Liver (tissue), 9 donors: ENCODE data around the gene WDR90. TPM values are rescaled to one million over a fixed set of nuclear protein-coding genes. Genes with fewer than 3 reads are reported as not detected.

Experiments used
- DNase-seq: peaks from one replicate; pipeline ENCODE4 v3.0.0-alpha.2; 2017; ENCODE audit warnings: low spot score
- H3K27ac ChIP-seq, 2 donors: one replicate each; pipeline ENCODE4 v1.7.0; 2013; ENCODE audit warnings: inconsistent platforms in 2 of 2, low read length in 2 of 2, control low read depth in 1 of 2, low read depth in 1 of 2, mild to moderate bottlenecking in 1 of 2
- H3K27me3 ChIP-seq, 4 donors: one replicate each; pipeline versions ENCODE4 v1.6.1 to v1.7.0; 2013; ENCODE audit warnings: low read length in 3 of 4, inconsistent platforms in 1 of 4, mild to moderate bottlenecking in 1 of 4, moderate library complexity in 1 of 4; ENCODE audit not compliant: control insufficient read depth in 4 of 4, insufficient read depth in 4 of 4
- H3K36me3 ChIP-seq, 4 donors: one replicate each; pipeline versions ENCODE4 v1.6.1 to v1.7.0; 2013; ENCODE audit warnings: low read length in 3 of 4, mild to moderate bottlenecking in 3 of 4, low read depth in 1 of 4, moderate library complexity in 1 of 4; ENCODE audit not compliant: control insufficient read depth in 4 of 4, insufficient read depth in 3 of 4
- H3K4me1 ChIP-seq, 4 donors: one replicate each; pipeline versions ENCODE4 v1.6.1 to v1.7.0; 2013; ENCODE audit warnings: low read length in 3 of 4, mild to moderate bottlenecking in 3 of 4, moderate library complexity in 1 of 4; ENCODE audit not compliant: control insufficient read depth in 4 of 4, insufficient read depth in 4 of 4
- H3K4me3 ChIP-seq, 3 donors: one replicate each; pipeline versions ENCODE4 v1.6.1 to v1.7.0; 2013; ENCODE audit warnings: low read length in 3 of 3, control low read depth in 1 of 3, low read depth in 1 of 3, mild to moderate bottlenecking in 1 of 3
- H3K9ac ChIP-seq, 2 donors: one replicate each; pipeline ENCODE4 v1.7.0; 2013; ENCODE audit warnings: low read length in 2 of 2, mild to moderate bottlenecking in 2 of 2, moderate library complexity in 2 of 2, control low read depth in 1 of 2, low read depth in 1 of 2
- H3K9me3 ChIP-seq, 4 donors: one replicate each; pipeline versions ENCODE4 v1.6.1 to v1.7.0; 2013; ENCODE audit warnings: low read length in 3 of 4; ENCODE audit not compliant: control insufficient read depth in 4 of 4
- CTCF ChIP-seq: fragments of 150-350 bp; IDR thresholded peaks from 2 replicates; pipeline ENCODE4 v1.5.1; 2017; ENCODE audit warnings: improper control_type of control experiment, low read depth, low read length; ENCODE audit not compliant: missing input control
- EGR1 ChIP-seq, 2 donors: IDR thresholded peaks; 2 replicates each; pipeline ENCODE4 v1.6.1; 2016 to 2018; ENCODE audit warnings: antibody characterized with exemption in 2 of 2, low read depth in 2 of 2
- FOXA1 ChIP-seq: IDR thresholded peaks from 2 replicates; pipeline ENCODE4 v1.6.1; 2016; ENCODE audit warnings: antibody characterized with exemption
- FOXA2 ChIP-seq: IDR thresholded peaks from 2 replicates; pipeline ENCODE4 v1.6.1; 2016; ENCODE audit warnings: antibody characterized with exemption
- GABPA ChIP-seq, 2 donors: IDR thresholded peaks in 1 of 2; conservative IDR thresholded peaks in 1 of 2; 2 replicates each; pipeline ENCODE4 v1.6.1; 2016; ENCODE audit warnings: antibody characterized with exemption in 2 of 2, mild to moderate bottlenecking in 1 of 2, moderate library complexity in 1 of 2
- HNF4A ChIP-seq, 2 donors: conservative IDR thresholded peaks; 2 replicates each; pipeline ENCODE4 v1.6.1; 2016; ENCODE audit warnings: antibody characterized with exemption in 2 of 2, mild to moderate bottlenecking in 2 of 2
- JUND ChIP-seq, 2 donors: IDR thresholded peaks; 2 replicates each; pipeline ENCODE4 v1.6.1; 2016; ENCODE audit warnings: antibody characterized with exemption in 2 of 2
- MAX ChIP-seq: IDR thresholded peaks from 2 replicates; pipeline ENCODE4 v1.6.1; 2016; ENCODE audit warnings: antibody characterized with exemption
- NR2F2 ChIP-seq: IDR thresholded peaks from 2 replicates; pipeline ENCODE4 v1.6.1; 2016; ENCODE audit warnings: antibody characterized with exemption
- RAD21 ChIP-seq, 2 donors: IDR thresholded peaks; 2 replicates each; pipeline ENCODE4 v1.6.1; 2016; ENCODE audit warnings: antibody characterized with exemption in 2 of 2, mild to moderate bottlenecking in 2 of 2
- RXRA ChIP-seq, 2 donors: IDR thresholded peaks; 2 replicates each; pipeline ENCODE4 v1.6.1; 2017 to 2018; ENCODE audit warnings: antibody characterized with exemption in 2 of 2, mild to moderate bottlenecking in 1 of 2
- SP1 ChIP-seq: IDR thresholded peaks from 2 replicates; pipeline ENCODE4 v1.6.1; 2018; ENCODE audit warnings: antibody characterized with exemption, mild to moderate bottlenecking
- TAF1 ChIP-seq: conservative IDR thresholded peaks from 2 replicates; pipeline ENCODE4 v1.6.1; 2016; ENCODE audit warnings: antibody characterized with exemption, mild to moderate bottlenecking
- ZBTB33 ChIP-seq: IDR thresholded peaks from 2 replicates; pipeline ENCODE4 v1.6.1; 2016; ENCODE audit warnings: antibody characterized with exemption
- WGBS: extraction: QIAGEN DNeasy Blood & Tissue Kit; methylation state at CpG from one replicate; pipeline ENCODE4 v1.1.7; 2013; 5-methylcytosine and 5-hydroxymethylcytosine counted together
- polyA plus RNA-seq, 2 donors: library from polyadenylated mRNA; stranded (reverse) in 1 of 2; unstranded in 1 of 2; fragments of 200-250 nt in 1 of 2; fragments of >200 nt in 1 of 2; fragmentation: Nextera tagmentation in 1 of 2; extraction: Ambion mirVana in 1 of 2; gene quantifications; one replicate each; pipeline versions ENCODE4 v1.2.1 to v1.2.3, GENCODE V29; 2013 to 2015
- total RNA-seq, 2 donors: library from RNA; depleted of rRNA; stranded (reverse); fragments of >200 nt; gene quantifications; one replicate each; pipeline ENCODE4 v1.2.3, GENCODE V29; 2014
- TF ChIP-seq, protein P1 (sequence below): IDR thresholded peaks from 2 replicates; pipeline ENCODE4 v1.6.1; 2016; ENCODE audit warnings: antibody characterized with exemption, mild to moderate bottlenecking
- TF ChIP-seq, protein P2 (sequence below): IDR thresholded peaks from 2 replicates; pipeline ENCODE4 v1.6.1; 2016; ENCODE audit warnings: antibody characterized with exemption
- donor health status: healthy.
- donor health status: healthy.
- donor health status: healthy.
- donor health status: healthy.
- donor health status: healthy.

Gene WDR90
- total and polyA plus RNA-seq, 4 donors: 4.7 to 13.4 (median 7.9) TPM

GRCh38 chr16:658679-659571 is 9.8 kb downstream of the WDR90 start:
- Histone ChIP-seq H3K27me3 (no peaks in the 10 kb centered on the region), H3K4me3 (no peak overlapping the region), H3K36me3 (peaks cover 0 to 6% (median 1%) of the 10 kb centered on the region in 4 donors), H3K27ac (no peak overlapping the region), H3K4me1 (peaks cover 10 to 23% (median 15%) of the 10 kb centered on the region in 4 donors), H3K9me3 (no peaks in the 10 kb centered on the region), H3K9ac (no peak overlapping the region)
- 96% methylated on average over 35 of the region's 35 CpGs for WGBS
- TF ChIP-seq CTCF: no peak
- TF ChIP-seq RAD21 (IDR thresholded peaks at IDR 0.05): no peak
- TF ChIP-seq MAX: no peak
- TF ChIP-seq HNF4A (conservative IDR thresholded peaks at IDR 0.05): no peak
- TF ChIP-seq FOXA1: no peak
- TF ChIP-seq, protein P1, sequence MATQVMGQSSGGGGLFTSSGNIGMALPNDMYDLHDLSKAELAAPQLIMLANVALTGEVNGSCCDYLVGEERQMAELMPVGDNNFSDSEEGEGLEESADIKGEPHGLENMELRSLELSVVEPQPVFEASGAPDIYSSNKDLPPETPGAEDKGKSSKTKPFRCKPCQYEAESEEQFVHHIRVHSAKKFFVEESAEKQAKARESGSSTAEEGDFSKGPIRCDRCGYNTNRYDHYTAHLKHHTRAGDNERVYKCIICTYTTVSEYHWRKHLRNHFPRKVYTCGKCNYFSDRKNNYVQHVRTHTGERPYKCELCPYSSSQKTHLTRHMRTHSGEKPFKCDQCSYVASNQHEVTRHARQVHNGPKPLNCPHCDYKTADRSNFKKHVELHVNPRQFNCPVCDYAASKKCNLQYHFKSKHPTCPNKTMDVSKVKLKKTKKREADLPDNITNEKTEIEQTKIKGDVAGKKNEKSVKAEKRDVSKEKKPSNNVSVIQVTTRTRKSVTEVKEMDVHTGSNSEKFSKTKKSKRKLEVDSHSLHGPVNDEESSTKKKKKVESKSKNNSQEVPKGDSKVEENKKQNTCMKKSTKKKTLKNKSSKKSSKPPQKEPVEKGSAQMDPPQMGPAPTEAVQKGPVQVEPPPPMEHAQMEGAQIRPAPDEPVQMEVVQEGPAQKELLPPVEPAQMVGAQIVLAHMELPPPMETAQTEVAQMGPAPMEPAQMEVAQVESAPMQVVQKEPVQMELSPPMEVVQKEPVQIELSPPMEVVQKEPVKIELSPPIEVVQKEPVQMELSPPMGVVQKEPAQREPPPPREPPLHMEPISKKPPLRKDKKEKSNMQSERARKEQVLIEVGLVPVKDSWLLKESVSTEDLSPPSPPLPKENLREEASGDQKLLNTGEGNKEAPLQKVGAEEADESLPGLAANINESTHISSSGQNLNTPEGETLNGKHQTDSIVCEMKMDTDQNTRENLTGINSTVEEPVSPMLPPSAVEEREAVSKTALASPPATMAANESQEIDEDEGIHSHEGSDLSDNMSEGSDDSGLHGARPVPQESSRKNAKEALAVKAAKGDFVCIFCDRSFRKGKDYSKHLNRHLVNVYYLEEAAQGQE: no peak
- no peak for TF ChIP-seq NR2F2
- no peak for TF ChIP-seq ZBTB33
- TF ChIP-seq, protein P2, sequence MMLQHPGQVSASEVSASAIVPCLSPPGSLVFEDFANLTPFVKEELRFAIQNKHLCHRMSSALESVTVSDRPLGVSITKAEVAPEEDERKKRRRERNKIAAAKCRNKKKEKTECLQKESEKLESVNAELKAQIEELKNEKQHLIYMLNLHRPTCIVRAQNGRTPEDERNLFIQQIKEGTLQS: no peak
- no peak for TF ChIP-seq SP1
- no peak for TF ChIP-seq RXRA (IDR thresholded peaks at IDR 0.05)
- TF ChIP-seq EGR1 (IDR thresholded peaks at IDR 0.05; ENCODE audit: low read depth in 2 of 2): no peak
- no peak for TF ChIP-seq JUND (IDR thresholded peaks at IDR 0.05)
- no peak for TF ChIP-seq TAF1
- TF ChIP-seq GABPA (IDR thresholded peaks at IDR 0.05 in 1 of 2, conservative IDR thresholded peaks at IDR 0.05 in 1 of 2): no peak
- no peak for TF ChIP-seq FOXA2
- no peak for DNase-seq
